ENCODE data around the gene CENPVL2.
"Not testable (repeated sequence)": the region's sequence is repeated elsewhere in the genome, so short reads cannot be mapped to it uniquely, and the experiment has no call there.

CENPVL2 gene

DNA sequence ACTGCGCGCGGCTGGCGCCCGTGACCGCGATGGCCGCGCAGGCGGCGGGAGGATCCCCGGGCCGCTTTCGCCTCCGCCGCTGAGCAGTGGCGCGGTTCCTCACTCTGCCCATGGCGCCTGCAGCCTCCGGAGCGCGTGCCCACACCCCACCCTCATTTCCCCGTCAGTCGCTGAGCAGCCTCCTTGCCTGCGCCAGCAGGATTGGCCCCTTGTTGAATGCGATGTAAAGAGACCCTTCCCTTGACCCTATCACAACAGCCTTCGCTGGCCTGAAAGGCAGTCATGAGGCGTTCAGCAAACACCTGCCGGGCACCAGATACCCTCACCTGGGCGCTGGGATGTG lies at the start of gene CENPVL2:
Gene CENPVL2 (minus strand): TSS at position 112 of the 343 bp plus-strand sequence. CDS start 0 bp downstream, at position 112.
- not testable (repeated sequence) for DNase-seq (ENCODE audit: low read depth in 2 of 2)

DNA sequence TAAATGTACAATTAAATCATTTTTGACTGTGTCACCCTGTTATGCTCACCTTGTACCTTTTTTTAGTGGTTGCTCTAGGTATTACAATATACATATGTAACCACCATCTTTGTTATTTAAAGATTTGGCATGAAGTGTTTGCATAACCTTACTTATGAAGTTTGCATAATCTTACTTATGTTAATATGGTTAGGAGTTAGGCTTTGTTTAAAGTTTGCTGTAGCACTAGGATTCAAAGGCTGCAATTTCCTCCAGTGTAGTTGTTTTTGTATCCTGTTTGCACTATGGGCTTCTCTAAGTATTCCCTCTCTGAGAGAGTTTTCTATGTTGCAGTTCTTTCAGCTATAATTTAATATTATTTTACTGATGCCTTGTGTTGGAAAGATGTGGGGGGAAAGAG lies 45.6 kb upstream of the CENPVL2 start:
- no peak for DNase-seq (ENCODE audit: low read depth in 2 of 2)

DNA sequence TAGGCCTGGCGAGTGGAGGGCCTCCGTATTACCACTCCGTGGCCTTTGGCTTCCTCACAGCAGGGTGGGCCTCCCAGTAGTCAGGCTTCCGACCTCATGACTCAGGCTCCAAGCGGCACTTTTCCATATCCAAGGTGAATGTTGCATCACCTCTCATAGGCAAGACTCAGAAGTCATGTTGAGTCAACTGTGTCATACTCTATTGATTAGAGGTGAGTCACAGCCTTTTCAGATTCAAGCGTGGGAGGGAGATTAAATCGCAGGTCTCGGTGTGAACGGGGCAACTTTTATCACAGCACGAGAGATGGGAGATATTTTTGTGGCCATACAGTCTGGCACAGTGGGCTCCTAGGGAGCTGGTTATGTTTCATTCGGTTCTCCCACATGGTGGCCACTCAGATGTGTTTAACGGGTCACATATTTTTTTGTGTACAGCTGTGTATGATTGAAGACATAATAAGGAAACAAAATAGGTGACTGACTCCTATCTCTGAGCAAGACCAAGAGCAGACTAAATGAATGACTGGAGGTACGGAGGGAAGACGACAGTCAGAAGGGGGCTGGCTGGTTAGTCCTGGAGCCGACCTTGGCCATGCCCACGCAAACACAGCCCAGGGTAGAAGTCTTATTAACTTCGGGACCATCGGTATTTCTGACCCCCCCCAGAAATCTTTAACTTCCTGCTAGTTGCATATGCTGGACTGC lies 30.5 kb upstream of the CENPVL2 start:
- not testable (repeated sequence) for DNase-seq (ENCODE audit: low read depth in 2 of 2)

DNA sequence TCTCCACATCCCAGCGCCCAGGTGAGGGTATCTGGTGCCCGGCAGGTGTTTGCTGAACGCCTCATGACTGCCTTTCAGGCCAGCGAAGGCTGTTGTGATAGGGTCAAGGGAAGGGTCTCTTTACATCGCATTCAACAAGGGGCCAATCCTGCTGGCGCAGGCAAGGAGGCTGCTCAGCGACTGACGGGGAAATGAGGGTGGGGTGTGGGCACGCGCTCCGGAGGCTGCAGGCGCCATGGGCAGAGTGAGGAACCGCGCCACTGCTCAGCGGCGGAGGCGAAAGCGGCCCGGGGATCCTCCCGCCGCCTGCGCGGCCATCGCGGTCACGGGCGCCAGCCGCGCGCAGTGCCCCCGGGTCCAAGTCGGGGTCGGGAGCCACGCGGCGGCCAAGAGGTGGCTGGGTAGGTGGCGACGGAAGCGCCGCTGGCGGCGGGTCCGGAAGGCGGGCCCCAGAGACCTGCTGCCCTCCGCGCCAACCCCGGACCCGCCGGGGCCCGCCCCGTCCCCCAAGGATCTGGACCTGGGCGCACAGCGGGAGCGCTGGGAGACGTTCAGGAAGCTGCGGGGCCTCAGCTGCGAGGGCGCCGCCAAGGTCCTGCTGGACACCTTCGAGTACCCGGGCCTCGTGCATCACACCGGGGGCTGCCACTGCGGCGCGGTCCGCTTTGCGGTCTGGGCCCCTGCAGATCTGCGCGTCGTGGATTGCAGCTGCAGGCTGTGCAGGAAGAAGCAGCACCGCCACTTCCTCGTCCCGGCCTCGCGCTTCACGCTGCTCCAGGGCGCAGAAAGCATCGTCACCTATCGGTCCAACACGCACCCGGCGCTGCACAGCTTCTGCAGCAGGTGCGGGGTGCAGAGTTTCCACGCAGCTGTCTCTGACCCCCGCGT lies 27.9 kb upstream of the CENPVL2 start, which contains the start of gene CENPVL1:
Gene CENPVL1 (plus strand): TSS at position 236 of the 888 bp plus-strand sequence. CDS start 0 bp downstream, at position 236.
- DNase-seq (ENCODE audit: low read depth in 2 of 2), result not testable (repeated sequence)

DNA sequence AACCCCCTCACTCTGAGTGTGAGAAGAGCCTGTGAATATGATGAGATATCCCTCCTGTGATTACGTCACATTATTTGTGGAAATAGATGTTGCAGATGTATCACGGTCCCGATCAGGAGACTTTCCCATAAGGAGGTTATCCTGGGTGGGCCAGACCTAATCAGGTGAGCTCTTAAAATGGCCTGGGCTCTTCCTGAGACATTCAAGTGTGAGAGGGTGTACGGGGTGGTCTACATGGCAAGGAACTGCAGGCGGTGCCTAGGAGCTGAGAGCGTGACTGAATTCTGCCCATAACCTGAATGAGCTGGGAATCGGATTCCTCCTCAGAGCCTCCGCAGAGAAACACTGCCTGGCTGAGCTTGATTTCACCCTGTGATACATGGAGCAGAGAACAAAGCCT lies 14.8 kb upstream of the CENPVL2 start:
- no peak for DNase-seq (ENCODE audit: low read depth in 2 of 2)

DNA sequence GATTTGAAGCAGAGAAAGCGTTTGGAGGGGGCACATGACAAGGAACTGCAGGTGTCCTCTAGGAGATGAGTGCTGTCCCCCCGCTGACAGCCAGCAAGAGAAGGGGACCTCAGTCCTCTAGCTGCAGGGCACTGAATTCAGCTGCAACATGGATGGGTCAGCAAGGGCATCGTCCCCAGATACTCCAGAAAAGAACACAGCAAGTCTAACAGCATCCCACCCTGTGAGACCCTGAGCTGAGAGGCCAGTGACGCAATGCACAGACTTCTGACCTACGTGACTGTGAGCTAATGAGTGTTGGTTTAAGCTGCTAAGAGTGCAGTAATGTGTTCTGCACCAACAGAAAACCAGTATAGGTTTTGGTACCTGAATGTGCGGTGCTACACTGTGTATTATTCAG lies 11.6 kb upstream of the CENPVL2 start:
- no peak for DNase-seq (ENCODE audit: low read depth in 2 of 2)

DNA sequence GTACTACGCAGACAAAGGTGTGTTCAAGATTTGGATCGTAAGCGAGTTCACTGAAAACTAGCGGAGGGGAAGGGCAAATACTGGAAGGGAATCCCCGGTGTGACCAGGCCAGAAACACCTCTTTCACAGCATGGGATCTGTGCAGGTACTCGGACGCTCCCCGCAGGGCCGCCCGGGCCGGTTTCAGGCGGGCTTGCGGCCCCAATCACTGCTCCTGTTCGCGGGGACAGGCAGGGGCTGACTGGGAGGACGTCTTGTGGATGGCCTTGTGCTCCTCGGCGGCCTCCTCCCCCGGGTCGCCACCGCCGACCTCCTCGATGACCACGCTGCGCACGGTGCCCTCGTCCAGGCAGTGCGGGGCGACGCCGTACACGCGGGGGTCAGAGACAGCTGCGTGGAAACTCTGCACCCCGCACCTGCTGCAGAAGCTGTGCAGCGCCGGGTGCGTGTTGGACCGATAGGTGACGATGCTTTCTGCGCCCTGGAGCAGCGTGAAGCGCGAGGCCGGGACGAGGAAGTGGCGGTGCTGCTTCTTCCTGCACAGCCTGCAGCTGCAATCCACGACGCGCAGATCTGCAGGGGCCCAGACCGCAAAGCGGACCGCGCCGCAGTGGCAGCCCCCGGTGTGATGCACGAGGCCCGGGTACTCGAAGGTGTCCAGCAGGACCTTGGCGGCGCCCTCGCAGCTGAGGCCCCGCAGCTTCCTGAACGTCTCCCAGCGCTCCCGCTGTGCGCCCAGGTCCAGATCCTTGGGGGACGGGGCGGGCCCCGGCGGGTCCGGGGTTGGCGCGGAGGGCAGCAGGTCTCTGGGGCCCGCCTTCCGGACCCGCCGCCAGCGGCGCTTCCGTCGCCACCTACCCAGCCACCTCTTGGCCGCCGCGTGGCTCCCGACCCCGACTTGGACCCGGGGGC lies 567 bp downstream of the CENPVL2 start:
- DNase-seq (ENCODE audit: low read depth in 2 of 2), result not testable (repeated sequence)

DNA sequence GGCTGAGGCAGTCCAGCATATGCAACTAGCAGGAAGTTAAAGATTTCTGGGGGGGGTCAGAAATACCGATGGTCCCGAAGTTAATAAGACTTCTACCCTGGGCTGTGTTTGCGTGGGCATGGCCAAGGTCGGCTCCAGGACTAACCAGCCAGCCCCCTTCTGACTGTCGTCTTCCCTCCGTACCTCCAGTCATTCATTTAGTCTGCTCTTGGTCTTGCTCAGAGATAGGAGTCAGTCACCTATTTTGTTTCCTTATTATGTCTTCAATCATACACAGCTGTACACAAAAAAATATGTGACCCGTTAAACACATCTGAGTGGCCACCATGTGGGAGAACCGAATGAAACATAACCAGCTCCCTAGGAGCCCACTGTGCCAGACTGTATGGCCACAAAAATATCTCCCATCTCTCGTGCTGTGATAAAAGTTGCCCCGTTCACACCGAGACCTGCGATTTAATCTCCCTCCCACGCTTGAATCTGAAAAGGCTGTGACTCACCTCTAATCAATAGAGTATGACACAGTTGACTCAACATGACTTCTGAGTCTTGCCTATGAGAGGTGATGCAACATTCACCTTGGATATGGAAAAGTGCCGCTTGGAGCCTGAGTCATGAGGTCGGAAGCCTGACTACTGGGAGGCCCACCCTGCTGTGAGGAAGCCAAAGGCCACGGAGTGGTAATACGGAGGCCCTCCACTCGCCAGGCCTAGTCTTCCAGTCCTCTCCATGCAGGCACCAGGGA lies 2.8 kb downstream of the CENPVL2 start:
- DNase-seq (ENCODE audit: low read depth in 2 of 2), result not testable (repeated sequence)

DNA sequence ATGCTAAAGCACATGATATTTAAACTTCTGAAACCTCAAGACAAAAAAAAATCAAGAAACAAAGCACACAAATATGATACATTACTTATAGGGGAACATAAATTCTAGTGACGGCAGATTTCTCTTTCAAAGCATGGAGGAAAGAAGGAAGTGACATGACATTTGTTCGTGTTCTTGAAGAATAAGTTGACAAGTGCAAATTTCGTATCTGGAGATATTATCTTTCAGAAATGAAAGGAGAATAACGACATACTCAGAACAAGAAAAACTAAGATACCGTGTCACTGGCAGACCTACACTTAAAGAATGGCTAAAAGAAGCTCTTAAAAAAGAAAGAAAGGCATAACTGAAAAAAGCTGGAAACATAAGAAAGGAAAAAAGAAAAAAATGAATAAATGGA lies 16.6 kb downstream of the CENPVL2 start:
- no peak for DNase-seq (ENCODE audit: low read depth in 2 of 2)

DNA sequence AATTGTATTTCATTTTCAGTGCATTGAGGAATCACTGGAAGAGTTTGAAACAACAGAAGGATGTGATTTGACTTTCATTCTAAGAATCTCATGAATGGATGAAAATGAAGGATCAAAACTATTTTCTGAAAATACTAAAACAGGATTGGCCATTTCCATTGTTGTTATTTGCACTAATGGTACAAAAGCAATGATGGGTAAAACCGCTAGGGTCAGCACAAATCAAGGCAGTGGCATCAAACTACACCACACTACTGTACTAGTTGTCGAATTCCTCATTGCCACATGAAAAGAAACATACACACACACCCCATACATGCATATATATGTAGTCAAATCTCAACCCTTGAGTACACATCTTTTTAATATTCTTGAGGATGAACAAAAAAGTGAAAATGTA lies 39.3 kb downstream of the CENPVL2 start:
- no peak for DNase-seq (ENCODE audit: low read depth in 2 of 2)

DNA sequence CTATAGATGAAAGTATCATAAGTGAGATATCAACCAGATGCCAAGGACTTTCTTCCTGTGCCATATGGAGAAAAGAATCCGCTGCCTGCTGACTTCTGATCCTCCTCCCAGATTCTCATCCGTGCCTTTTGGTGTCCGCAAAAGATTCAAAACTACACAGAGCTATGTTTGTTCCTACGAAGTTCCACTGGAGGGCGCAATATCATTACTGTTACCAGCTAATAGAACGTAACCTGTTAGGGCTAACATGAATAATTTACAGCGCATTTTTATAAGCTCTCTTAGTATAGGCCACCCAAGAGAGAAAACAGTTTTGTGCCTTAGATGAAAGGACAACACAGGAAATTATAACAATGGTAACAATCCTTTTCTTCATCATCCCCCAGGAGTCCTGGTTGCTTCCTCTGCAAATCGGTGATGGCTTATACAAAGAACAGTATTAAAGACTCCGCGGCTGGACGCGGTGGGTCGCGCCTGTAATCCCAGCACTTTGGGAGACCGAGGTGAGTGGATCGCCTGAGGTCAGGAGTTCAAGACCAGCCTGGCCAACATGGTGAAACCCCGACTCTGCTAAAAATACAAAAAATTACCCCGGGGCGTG lies 41.1 kb downstream of the CENPVL2 start:
- DNase-seq (ENCODE audit: low read depth in 2 of 2), result no peak

DNA sequence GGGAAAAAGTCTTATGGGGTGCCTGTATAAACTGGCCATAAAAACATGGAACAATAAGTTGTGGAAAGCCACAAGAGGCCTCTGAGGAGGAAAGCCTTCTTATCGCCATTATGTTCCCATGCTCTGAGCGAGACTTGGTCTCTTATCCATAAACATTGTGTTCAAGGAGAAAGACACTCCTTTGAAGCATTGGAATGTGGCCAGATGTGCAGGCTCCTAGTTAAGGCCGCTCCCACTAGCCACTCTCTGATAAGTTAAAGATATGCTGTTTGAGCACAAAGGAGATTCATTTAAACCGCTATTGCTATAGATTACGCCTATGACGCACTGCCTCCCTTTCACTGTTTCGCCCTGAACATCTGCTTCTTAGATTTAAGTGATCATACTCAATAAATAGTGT lies 46.1 kb downstream of the CENPVL2 start:
- DNase-seq (ENCODE audit: low read depth in 2 of 2), result not testable (repeated sequence)
